ENCODE measurements around the gene ELAVL3. TPM values are rescaled to one million over a fixed set of nuclear protein-coding genes. Genes with fewer than 3 reads are reported as not detected.

ELAVL3 gene
- total and polyA plus RNA-seq, 2 donors (not counting 3 experiments of a cell fraction or from before 2014, with no cell fraction given): not detected

DNA sequence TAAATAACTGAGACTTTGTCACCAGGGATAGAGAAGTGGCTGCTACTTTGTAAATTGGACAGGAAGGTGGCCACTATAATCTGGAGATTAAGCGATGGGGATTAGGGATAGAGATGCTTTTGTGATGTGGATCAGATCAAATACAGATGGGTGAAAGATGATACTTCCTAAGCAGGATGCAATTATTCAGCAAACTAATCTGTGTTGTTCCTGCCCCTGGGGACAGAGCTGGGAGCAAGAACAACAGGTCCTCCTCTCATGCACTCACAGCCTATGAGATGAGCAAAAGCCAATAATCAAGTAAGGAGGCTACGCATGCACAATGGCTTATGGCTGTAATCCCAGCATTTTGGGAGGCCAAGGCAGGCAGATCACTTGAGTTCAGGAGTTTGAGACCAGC is 66.3 kb downstream of the ELAVL3 start:
- POLR2A ChIA-PET: no interaction called here
- Histone ChIP-seq H3K36me3 (ENCODE audit: control insufficient read depth in 2 of 2, extremely low read depth in 1 of 2, insufficient read depth in 2 of 2, low read length in 2 of 2) (no peaks in the 10 kb centered on the region), H2AFZ (ENCODE audit: low read depth, low read length) (no peak overlapping the region), H3K27ac (ENCODE audit: insufficient read depth, low read depth, low read length) (no peak overlapping the region), H3K9ac (replicated peaks; ENCODE audit: extremely low read depth, insufficient read depth, low read length) (no peak overlapping the region), H3K4me1 (ENCODE audit: control insufficient read depth, extremely low read depth, insufficient read depth, low read length) (peaks cover 6% of the 10 kb centered on the region), H4K20me1 (replicated peaks; ENCODE audit: control insufficient read depth, extremely low read depth, insufficient read depth, low read length) (no peaks in the 10 kb centered on the region), H3K27me3 (ENCODE audit: control insufficient read depth in 2 of 2, insufficient read depth in 2 of 2, low read length in 2 of 2) (peaks cover 9 to 15% of the 10 kb centered on the region in 2 experiments), H3K9me1 (replicated peaks; ENCODE audit: control insufficient read depth, extremely low read depth, insufficient read depth, low read length) (no peaks in the 10 kb centered on the region), H3K4me3 (replicated peaks in 1 of 3; ENCODE audit: insufficient read depth in 1 of 3, low read depth in 1 of 3, low read length in 3 of 3) (no peak overlapping the region), H3K4me2 (ENCODE audit: insufficient read depth, low read length) (no peak overlapping the region), H3K9me3 (replicated peaks; ENCODE audit: control insufficient read depth, insufficient read depth, low read length) (no peaks in the 10 kb centered on the region), H3K79me2 (ENCODE audit: control insufficient read depth, insufficient read depth, low read length) (no peaks in the 10 kb centered on the region)
- no peak for DNase-seq (ENCODE audit: low read depth, low spot score)
- no peak for FAIRE-seq
- CTCF ChIA-PET: interaction anchor here (0.9 to 2.2 kb wide), 2 partner anchors 21 to 121 kb away, joined by 4 to 7 read pairs; partner anchors contain the start of gene PRKCSH
- no TSS peak for BruUV-seq (replicated peaks)
- TF ChIP-seq, protein P1, sequence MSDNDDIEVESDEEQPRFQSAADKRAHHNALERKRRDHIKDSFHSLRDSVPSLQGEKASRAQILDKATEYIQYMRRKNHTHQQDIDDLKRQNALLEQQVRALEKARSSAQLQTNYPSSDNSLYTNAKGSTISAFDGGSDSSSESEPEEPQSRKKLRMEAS (IDR thresholded peaks at IDR 0.05; ENCODE audit: insufficient read depth, insufficient read length): no peak
- TF ChIP-seq JUN (IDR thresholded peaks at IDR 0.05; ENCODE audit: borderline replicate concordance, insufficient read depth, insufficient read length, low read depth) (no peak), FOS (IDR thresholded peaks at IDR 0.05; ENCODE audit: borderline replicate concordance, insufficient read depth, low read length) (no peak), POLR2AphosphoS5 (IDR thresholded peaks at IDR 0.05; ENCODE audit: insufficient read depth, low read depth, low read length) (no peak), GATA2 (IDR thresholded peaks at IDR 0.05; ENCODE audit: insufficient read depth, insufficient read length, low read depth, low read length) (no peak), CTCF (IDR thresholded peaks at IDR 0.05; ENCODE audit: extremely low read depth in 1 of 2, insufficient read depth in 1 of 2, low read depth in 1 of 2, low read length in 2 of 2) (no peak), EZH2 (IDR thresholded peaks at IDR 0.05; ENCODE audit: borderline replicate concordance, low read depth, low read length, severe bottlenecking) (no peak), MYC (IDR thresholded peaks at IDR 0.05; ENCODE audit: low read depth, low read length) (no peak), POLR2A (IDR thresholded peaks at IDR 0.05; ENCODE audit: low read depth, low read length) (no peak)
- intact Hi-C loops (cut with micrococcal nuclease) (no loop called here), dilution Hi-C loops (cut with MboI; ENCODE audit: extremely low pct_ligation_motif_present, low sequenced_read_pairs) (no loop called here)

All from endothelial cell of umbilical vein (primary cell).